Activated B cell treated with CpG ODN at 0.5 μM for 24 hours (primary cell): ENCODE data around the gene PDE9A. TPM values are rescaled to one million over a fixed set of nuclear protein-coding genes. Genes with fewer than 3 reads are reported as not detected.

Experiments used
- ATAC-seq: fragments of 200-7000 bp; cut with Tn5 transposase; one replicate; pipeline ENCODE4 v1.10.0; 2021; ENCODE audit warnings: low read depth, mild to moderate bottlenecking, moderate library complexity
- CTCF ChIA-PET: fragments of 350-600 bp; sonication (Branson Sonifier 250); formaldehyde crosslinking; loops from one replicate; lab custom pipeline; 2021; ENCODE audit warnings: antibody characterized with exemption; lab: Charles Lee
- POLR2A ChIA-PET: fragments of 350-600 bp; sonication (Branson Sonifier 250); formaldehyde crosslinking; loops from one replicate; lab custom pipeline; 2021; ENCODE audit warnings: antibody characterized with exemption; lab: Charles Lee
- DNase-seq: peaks from one replicate; pipeline ENCODE4 v3.0.0; 2022
- H3K27ac Mint-ChIP-seq: one replicate; pipeline ENCODE4 v1.8.0; 2020; ENCODE audit warnings: mixed read lengths
- H3K27me3 Mint-ChIP-seq: one replicate; pipeline ENCODE4 v1.8.0; 2021; ENCODE audit warnings: mixed read lengths
- H3K36me3 Mint-ChIP-seq: one replicate; pipeline ENCODE4 v1.8.0; 2021; ENCODE audit warnings: low read depth, mixed read lengths
- H3K4me1 Mint-ChIP-seq: one replicate; pipeline ENCODE4 v1.8.0; 2021; ENCODE audit warnings: mixed read lengths
- H3K4me3 Mint-ChIP-seq: one replicate; pipeline ENCODE4 v1.8.0; 2020; ENCODE audit warnings: mild to moderate bottlenecking, mixed read lengths
- H3K9me3 Mint-ChIP-seq: one replicate; pipeline ENCODE4 v1.8.0; 2020; ENCODE audit warnings: mixed read lengths
- CTCF ChIP-seq: fragments of 200-600 bp; IDR thresholded peaks from one replicate; pipeline ENCODE4 v1.8.0; 2022; ENCODE audit warnings: antibody characterized with exemption, mild to moderate bottlenecking
- intact Hi-C: fragments of 100-400 bp; cut with micrococcal nuclease; formaldehyde crosslinking; loops from one replicate; pipeline ENCODE4 v1.15.1; 2024
- total RNA-seq: library from RNA; stranded (reverse); gene quantifications from 2 replicates; pipeline ENCODE4 v1.2.3, GENCODE V29; 2022

The PDE9A gene
- total RNA-seq, 1 donor from 2014 or later = 0.58 TPM

- POLR2A ChIA-PET = no interaction called here
- ATAC-seq (no peak), DNase-seq (no peak)
- intact Hi-C loops = no loop called here
- CTCF ChIA-PET = no interaction called here
- Mint-ChIP-seq H3K4me1 (peaks cover 31% of the 10 kb centered on the region), H3K9me3 (no peaks in the 10 kb centered on the region), H3K36me3 (no peaks in the 10 kb centered on the region), H3K27me3 (peaks cover 16% of the 10 kb centered on the region), H3K27ac (no peak overlapping the region), H3K4me3 (no peak overlapping the region)
- no peak for TF ChIP-seq CTCF
Measured at GRCh38 chr21:42663200-42663750, 9.9 kb downstream of the PDE9A start.

- CTCF ChIA-PET = no interaction called here
- H3K4me3 Mint-ChIP-seq = no peak overlapping the region
- POLR2A ChIA-PET = no interaction called here
- H3K9me3 Mint-ChIP-seq = no peaks in the 10 kb centered on the region
- DNase-seq (no peak), ATAC-seq (no peak)
- peaks cover 12% of the 10 kb centered on the region for H3K27me3 Mint-ChIP-seq
- intact Hi-C loops = no loop called here
- TF ChIP-seq CTCF = no peak
- peaks cover 26% of the 10 kb centered on the region for H3K4me1 Mint-ChIP-seq
- H3K27ac Mint-ChIP-seq = no peak overlapping the region
- no peaks in the 10 kb centered on the region for H3K36me3 Mint-ChIP-seq
Measured at GRCh38 chr21:42663860-42664535, 10.6 kb downstream of the PDE9A start.

- POLR2A ChIA-PET = no interaction called here
- intact Hi-C loops = no loop called here
- no peak for ATAC-seq
- CTCF ChIA-PET = no interaction called here
- no peaks in the 10 kb centered on the region for H3K9me3 Mint-ChIP-seq
- no peaks in the 10 kb centered on the region for H3K36me3 Mint-ChIP-seq
- no peak overlapping the region for H3K4me3 Mint-ChIP-seq
- H3K4me1 Mint-ChIP-seq = peaks cover 21% of the 10 kb centered on the region
- TF ChIP-seq CTCF = no peak
- H3K27ac Mint-ChIP-seq = no peak overlapping the region
- no peak for DNase-seq
- H3K27me3 Mint-ChIP-seq = peaks cover 8% of the 10 kb centered on the region
Measured at GRCh38 chr21:42664614-42665013, 11.2 kb downstream of the PDE9A start.

GRCh38 chr21:42665026-42665425 lies 11.6 kb downstream of the PDE9A start:
- peaks cover 18% of the 10 kb centered on the region for H3K4me1 Mint-ChIP-seq
- no peak for ATAC-seq
- H3K4me3 Mint-ChIP-seq = no peak overlapping the region
- peaks cover 7% of the 10 kb centered on the region for H3K27me3 Mint-ChIP-seq
- no peaks in the 10 kb centered on the region for H3K9me3 Mint-ChIP-seq
- CTCF ChIA-PET = no interaction called here
- no peak overlapping the region for H3K27ac Mint-ChIP-seq
- no peak for DNase-seq
- intact Hi-C loops = no loop called here
- no peak for TF ChIP-seq CTCF
- POLR2A ChIA-PET = no interaction called here
- H3K36me3 Mint-ChIP-seq = no peaks in the 10 kb centered on the region

GRCh38 chr21:42665484-42665883 lies 12.1 kb downstream of the PDE9A start:
- Mint-ChIP-seq H3K27ac (no peak overlapping the region), H3K36me3 (no peaks in the 10 kb centered on the region), H3K4me1 (peaks cover 15% of the 10 kb centered on the region), H3K9me3 (no peaks in the 10 kb centered on the region), H3K27me3 (peaks cover 7% of the 10 kb centered on the region), H3K4me3 (no peak overlapping the region)
- DNase-seq = no peak
- TF ChIP-seq CTCF = no peak
- intact Hi-C loops = no loop called here
- ChIA-PET POLR2A (no interaction called here), CTCF (no interaction called here)
- ATAC-seq = no peak
